Fibroblast of lung (primary cell): ENCODE results near the gene KMT2A. TPM values are rescaled to one million over a fixed set of nuclear protein-coding genes. Genes with fewer than 3 reads are reported as not detected.

Source experiments
- DNase-seq, 2 donors: peaks; one replicate each; pipeline versions ENCODE4 v3.0.0 to v3.0.0-alpha.2; 2010; ENCODE audit warnings: low read depth in 2 of 2
- H2AFZ ChIP-seq: 2 replicates; pipeline ENCODE4 v1.5.1; 2012; ENCODE audit warnings: low read length, control low read depth, inconsistent platforms
- H3K27ac ChIP-seq: 2 replicates; pipeline ENCODE4 v1.5.1; 2011; ENCODE audit warnings: low read length, control low read depth; ENCODE audit not compliant: insufficient read depth
- H3K27me3 ChIP-seq: 2 replicates; pipeline ENCODE4 v1.5.1; 2011; ENCODE audit warnings: mild to moderate bottlenecking, low read length; ENCODE audit not compliant: control insufficient read depth, insufficient read depth
- H3K36me3 ChIP-seq: 2 replicates; pipeline ENCODE4 v1.5.1; 2011; ENCODE audit warnings: low read length; ENCODE audit not compliant: control insufficient read depth, insufficient read depth
- H3K4me1 ChIP-seq: 2 replicates; pipeline ENCODE4 v1.5.1; 2011; ENCODE audit warnings: low read length; ENCODE audit not compliant: control insufficient read depth, insufficient read depth; ENCODE audit errors: extremely low read depth
- H3K4me2 ChIP-seq: 2 replicates; pipeline ENCODE4 v1.5.1; 2011; ENCODE audit warnings: low read length, control low read depth; ENCODE audit not compliant: insufficient read depth; ENCODE audit errors: extremely low read depth
- H3K4me3 ChIP-seq, 4 experiments: fragments of 200-600 bp in 1 of 4; sonication (generic) in 1 of 4; replicated peaks in 1 of 4; 2 replicates each; pipeline ENCODE4 v1.5.1; 2011 to 2016; ENCODE audit warnings: low read length in 4 of 4, low read depth in 3 of 4, mild to moderate bottlenecking in 3 of 4, control low read depth in 2 of 4, inconsistent platforms in 1 of 4, mixed read lengths in 1 of 4; ENCODE audit not compliant: insufficient read depth in 1 of 4; ENCODE audit errors: control extremely low read depth in 1 of 4
- H3K79me2 ChIP-seq: 2 replicates; pipeline ENCODE4 v1.5.1; 2012; ENCODE audit warnings: mild to moderate bottlenecking, low read length, inconsistent platforms; ENCODE audit not compliant: control insufficient read depth, insufficient read depth
- H3K9ac ChIP-seq: 2 replicates; pipeline ENCODE4 v1.5.1; 2011; ENCODE audit warnings: mild to moderate bottlenecking, low read length, control low read depth; ENCODE audit not compliant: insufficient read depth
- H3K9me3 ChIP-seq: 2 replicates; pipeline ENCODE4 v1.5.1; 2012; ENCODE audit warnings: low read depth, low read length; ENCODE audit not compliant: control insufficient read depth, insufficient read depth
- H4K20me1 ChIP-seq: 2 replicates; pipeline ENCODE4 v1.5.1; 2011; ENCODE audit warnings: low read length; ENCODE audit not compliant: control insufficient read depth, insufficient read depth; ENCODE audit errors: extremely low read depth
- CTCF ChIP-seq, 2 donors: IDR thresholded peaks in 1 of 2; conservative IDR thresholded peaks in 1 of 2; 1 replicate in 1 of 2; 2 replicates in 1 of 2; pipeline ENCODE4 v1.5.1; 2011 to 2012; ENCODE audit warnings: low read length in 2 of 2, control low read depth in 1 of 2, inconsistent platforms in 1 of 2, low read depth in 1 of 2, mild to moderate bottlenecking in 1 of 2
- EZH2 ChIP-seq: IDR thresholded peaks from 2 replicates; pipeline ENCODE4 v1.5.1; 2012; ENCODE audit warnings: low read length, control low read depth, mild to moderate bottlenecking; ENCODE audit errors: missing control alignments
- polyA plus RNA-seq, 2 donors: library from polyadenylated mRNA; depleted of rRNA in 1 of 2; stranded (reverse) in 1 of 2; unstranded in 1 of 2; fragments of >200 nt; gene quantifications; 2 replicates each; pipeline ENCODE4 v1.2.1, GENCODE V29; 2011 to 2012; ENCODE audit warnings: missing spikeins in 1 of 2
- total RNA-seq: library from RNA; depleted of rRNA; stranded (reverse); fragments of >200 nt; gene quantifications from 2 replicates; pipeline ENCODE4 v1.2.1, GENCODE V29; 2014

Gene KMT2A
- total and polyA plus RNA-seq, 2 donors (not counting 1 experiment from before 2014, with no cell fraction given): 17.1 to 33.4 TPM

GRCh38 chr11:118430956-118431355 is 5.3 kb upstream of the KMT2A start:
- Histone ChIP-seq H3K4me2 (no peak overlapping the region), H3K9me3 (no peaks in the 10 kb centered on the region), H4K20me1 (no peaks in the 10 kb centered on the region), H3K27me3 (no peaks in the 10 kb centered on the region), H2AFZ (no peak overlapping the region), H3K4me1 (peaks cover 7% of the 10 kb centered on the region), H3K9ac (no peak overlapping the region), H3K79me2 (no peaks in the 10 kb centered on the region), H3K36me3 (no peaks in the 10 kb centered on the region), H3K4me3 (no peak overlapping the region), H3K27ac (no peak overlapping the region)
- DNase-seq: no peak
- no peak for TF ChIP-seq EZH2
- peak in 1 of 2 donors; percentile 9 for TF ChIP-seq CTCF (conservative IDR thresholded peaks at IDR 0.05 in 1 of 2, IDR thresholded peaks at IDR 0.05 in 1 of 2; ENCODE audit: low read depth in 1 of 2, low read length in 2 of 2)

DNA sequence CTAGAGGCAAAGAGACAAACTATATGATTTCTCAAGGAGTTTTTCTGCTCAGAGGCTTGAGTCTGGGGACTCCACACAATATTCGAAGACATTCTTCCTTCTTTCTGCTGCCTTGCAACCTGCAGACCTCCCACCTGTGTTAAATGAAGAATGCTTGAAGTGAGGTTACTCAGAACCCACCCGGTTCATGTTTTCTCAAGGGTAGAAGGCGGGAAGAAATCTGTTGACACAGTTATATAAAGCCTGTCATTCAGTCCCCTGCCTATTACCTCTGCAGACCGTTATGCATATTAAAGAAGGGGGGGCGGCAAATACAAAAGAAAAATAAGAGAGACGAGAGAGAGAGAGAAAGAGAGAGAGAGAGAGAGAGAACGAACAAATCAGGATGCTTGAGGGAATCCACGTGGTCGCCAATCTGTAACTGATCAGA is 2.2 kb upstream of the KMT2A start:
- H3K79me2 ChIP-seq: peaks cover 26% of the 10 kb centered on the region

DNA sequence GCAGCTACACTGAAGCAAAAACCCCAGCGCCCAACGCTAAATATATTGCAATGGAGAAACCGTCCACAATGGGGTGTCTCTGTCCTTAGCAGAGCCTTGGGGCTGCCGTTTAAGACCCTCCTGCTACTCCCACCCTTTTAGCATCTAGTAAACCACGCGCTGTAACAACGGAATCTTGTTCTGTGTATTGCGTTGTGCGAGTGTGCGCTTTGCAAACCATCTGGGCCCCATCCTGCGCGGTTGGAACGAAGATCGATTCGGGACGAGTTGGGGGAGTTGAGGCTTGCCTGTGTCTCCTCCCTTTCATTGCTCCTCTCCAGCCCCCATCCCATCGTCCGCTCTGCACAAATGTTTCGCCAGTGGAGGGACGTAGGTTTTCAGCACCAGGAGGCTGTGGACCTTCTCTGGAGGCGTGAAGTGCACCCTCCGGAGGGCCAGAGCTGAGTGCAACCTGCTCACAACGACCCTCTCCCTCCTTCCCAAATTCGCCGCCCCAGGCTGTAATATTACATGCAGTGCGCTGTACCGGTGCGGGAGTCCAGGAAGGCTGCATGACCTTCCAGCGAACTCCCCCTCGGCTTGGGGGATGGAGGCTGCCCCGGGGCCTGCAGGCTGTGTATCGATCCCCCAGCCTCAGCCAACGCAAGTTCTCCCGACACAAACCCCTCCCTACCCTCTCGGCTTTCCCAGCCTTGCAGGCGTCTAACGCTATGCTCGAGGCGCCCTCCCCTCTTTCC is 1.6 kb upstream of the KMT2A start:
- no peaks in the 10 kb centered on the region for H3K9me3 ChIP-seq
- H3K79me2 ChIP-seq: peaks cover 32% of the 10 kb centered on the region
- H3K27ac ChIP-seq: no peak overlapping the region
- H3K9ac ChIP-seq: no peak overlapping the region
- no peaks in the 10 kb centered on the region for H3K27me3 ChIP-seq
- peaks cover 10% of the 10 kb centered on the region for H3K4me1 ChIP-seq
- peaks cover 7% of the 10 kb centered on the region for H4K20me1 ChIP-seq
- TF ChIP-seq EZH2: no peak
- peak in 1 of 2 donors; percentile 6 for TF ChIP-seq CTCF (conservative IDR thresholded peaks at IDR 0.05 in 1 of 2, IDR thresholded peaks at IDR 0.05 in 1 of 2; ENCODE audit: low read depth in 1 of 2, low read length in 2 of 2)
- peak overlapping the region; percentile 53 to 90 (median 80) for H3K4me3 ChIP-seq
- peak overlapping the region; percentile 93 for H2AFZ ChIP-seq
- peak overlapping the region; percentile 100 for H3K4me2 ChIP-seq
- peak; percentile 26 to 53 for DNase-seq
- no peaks in the 10 kb centered on the region for H3K36me3 ChIP-seq

More for the DNA sequence above, 2.2 kb upstream of the KMT2A start:
- Histone ChIP-seq H3K4me2 (peak overlapping the region; percentile 100), H3K36me3 (no peaks in the 10 kb centered on the region), H3K9me3 (no peaks in the 10 kb centered on the region), H3K9ac (no peak overlapping the region), H2AFZ (peak overlapping the region; percentile 93), H3K4me3 (peak overlapping the region; percentile 53 to 90 (median 80)), H3K27ac (no peak overlapping the region), H3K27me3 (no peaks in the 10 kb centered on the region), H4K20me1 (peaks cover 3% of the 10 kb centered on the region), H3K4me1 (peaks cover 7% of the 10 kb centered on the region)
- peak; percentile 56 to 60 for DNase-seq
- TF ChIP-seq CTCF (conservative IDR thresholded peaks at IDR 0.05 in 1 of 2, IDR thresholded peaks at IDR 0.05 in 1 of 2; ENCODE audit: low read depth in 1 of 2, low read length in 2 of 2): no peak
- no peak for TF ChIP-seq EZH2
